IMR-90 (cell line): Measurements from ENCODE around the gene RHBDL3. TPM values are rescaled to one million over a fixed set of nuclear protein-coding genes. Genes with fewer than 3 reads are reported as not detected.

ENCODE experiments used
- ATAC-seq: fragments of 200-7000 bp; cut with Tn5 transposase; 2 replicates; pipeline ENCODE4 v1.9.1; 2020; ENCODE audit warnings: low read depth, mild to moderate bottlenecking, moderate library complexity
- BruUV-seq: library from RNA; stranded (reverse); fragments of 400-500 nt; replicated peaks from 2 replicates; lab custom pipeline; 2021; lab: Mats Ljungman, UMichigan
- CTCF ChIA-PET: fragments of 300-600 bp; formaldehyde crosslinking; extraction: SDS; loops from one replicate; lab custom pipeline; 2021; ENCODE audit warnings: antibody characterized with exemption; lab: Yijun Ruan, JAX
- POLR2A ChIA-PET: fragments of 300-600 bp; sonication (Branson Sonifier 250); formaldehyde crosslinking; loops from one replicate; lab custom pipeline; 2022; ENCODE audit warnings: antibody characterized with exemption; ENCODE audit not compliant: unreplicated experiment; lab: Charles Lee
- DNase-seq: peaks from one replicate; pipeline ENCODE4 v3.0.0; 2013
- H2AFZ ChIP-seq: replicated peaks from 2 replicates; pipeline ENCODE3; 2013; ENCODE audit warnings: low read length, mild to moderate bottlenecking; ENCODE audit not compliant: poor library complexity
- H2AK5ac ChIP-seq: 2 replicates; pipeline ENCODE4 v1.6.1; 2013; ENCODE audit warnings: low read depth, low read length, inconsistent platforms
- H2AK9ac ChIP-seq: replicated peaks from 2 replicates; pipeline ENCODE3; 2013; ENCODE audit warnings: mild to moderate bottlenecking, low read depth, low read length, moderate library complexity; ENCODE audit not compliant: poor library complexity
- H2BK120ac ChIP-seq: 2 replicates; pipeline ENCODE4 v1.6.1; 2013; ENCODE audit warnings: low read depth, low read length, inconsistent platforms
- H2BK15ac ChIP-seq: 3 replicates; pipeline ENCODE4 v1.6.1; 2013; ENCODE audit warnings: low read depth, low read length, inconsistent platforms
- H2BK20ac ChIP-seq: 2 replicates; pipeline ENCODE4 v1.6.1; 2013; ENCODE audit warnings: low read depth, mild to moderate bottlenecking, inconsistent platforms, low read length, moderate library complexity
- H2BK5ac ChIP-seq: 2 replicates; pipeline ENCODE4 v1.6.1; 2013; ENCODE audit warnings: mild to moderate bottlenecking, low read depth, low read length, inconsistent platforms; ENCODE audit not compliant: poor library complexity, severe bottlenecking
- H3K14ac ChIP-seq: replicated peaks from 2 replicates; pipeline ENCODE4 v1.6.1; 2013; ENCODE audit warnings: low read depth, low read length, inconsistent platforms
- H3K18ac ChIP-seq: 2 replicates; pipeline ENCODE4 v1.6.1; 2013; ENCODE audit warnings: low read depth, low read length, control low read depth
- H3K23ac ChIP-seq: 2 replicates; pipeline ENCODE4 v1.6.1; 2013; ENCODE audit warnings: low read depth, low read length, inconsistent platforms
- H3K27ac ChIP-seq: 2 replicates; pipeline ENCODE4 v1.5.1; 2013; ENCODE audit warnings: mild to moderate bottlenecking, control low read depth, low read length; ENCODE audit not compliant: insufficient read depth
- H3K27me3 ChIP-seq: 2 replicates; pipeline ENCODE4 v1.6.1; 2013; ENCODE audit warnings: low read length; ENCODE audit not compliant: control insufficient read depth, insufficient read depth
- H3K36me3 ChIP-seq: 2 replicates; pipeline ENCODE4 v1.6.1; 2013; ENCODE audit warnings: low read length, mixed read lengths; ENCODE audit not compliant: control insufficient read depth, insufficient read depth
- H3K4ac ChIP-seq: 2 replicates; pipeline ENCODE4 v1.6.1; 2013; ENCODE audit warnings: low read depth, low read length, inconsistent platforms
- H3K4me1 ChIP-seq: 2 replicates; pipeline ENCODE4 v1.6.1; 2013; ENCODE audit warnings: low read length, mixed read lengths; ENCODE audit not compliant: control insufficient read depth, insufficient read depth
- H3K4me2 ChIP-seq: 2 replicates; pipeline ENCODE4 v1.6.1; 2013; ENCODE audit warnings: low read depth, mild to moderate bottlenecking, control low read depth, low read length, moderate library complexity
- H3K4me3 ChIP-seq: 2 replicates; pipeline ENCODE4 v1.5.1; 2013; ENCODE audit warnings: low read depth, mild to moderate bottlenecking, control low read depth, low read length, moderate library complexity; ENCODE audit not compliant: insufficient read depth
- H3K56ac ChIP-seq: 2 replicates; pipeline ENCODE4 v1.6.1; 2013; ENCODE audit warnings: low read length, inconsistent platforms; ENCODE audit not compliant: insufficient read depth; ENCODE audit errors: extremely low read depth
- H3K79me1 ChIP-seq, 2 experiments: 2 replicates each; pipeline ENCODE4 v1.6.1; 2013; ENCODE audit warnings: low read length in 2 of 2, inconsistent platforms in 1 of 2, low read depth in 1 of 2
- H3K9ac ChIP-seq: 2 replicates; pipeline ENCODE4 v1.6.1; 2013; ENCODE audit warnings: low read depth, low read length, control low read depth
- H3K9me1 ChIP-seq: 2 replicates; pipeline ENCODE4 v1.6.1; 2013; ENCODE audit warnings: low read length, inconsistent platforms; ENCODE audit not compliant: insufficient read depth
- H3K9me3 ChIP-seq: 2 replicates; pipeline ENCODE4 v1.6.1; 2013; ENCODE audit warnings: low read length; ENCODE audit not compliant: control insufficient read depth, insufficient read depth
- H4K20me1 ChIP-seq: 2 replicates; pipeline ENCODE4 v1.6.1; 2013; ENCODE audit warnings: low read length, inconsistent platforms; ENCODE audit not compliant: insufficient read depth
- H4K5ac ChIP-seq: 2 replicates; pipeline ENCODE4 v1.6.1; 2013; ENCODE audit warnings: mild to moderate bottlenecking, low read depth, low read length, control low read depth
- H4K8ac ChIP-seq, 2 experiments: 2 replicates each; pipeline ENCODE4 v1.6.1; 2013; ENCODE audit warnings: low read depth in 2 of 2, low read length in 2 of 2, control low read depth in 1 of 2, inconsistent platforms in 1 of 2
- H4K91ac ChIP-seq: 2 replicates; pipeline ENCODE4 v1.6.1; 2013; ENCODE audit warnings: low read depth, low read length, inconsistent platforms; ENCODE audit not compliant: insufficient read depth
- CHD1 ChIP-seq: IDR thresholded peaks from 2 replicates; pipeline ENCODE4 v1.6.1; 2012; ENCODE audit warnings: low read depth, low read length, improper control_type of control experiment
- CTCF ChIP-seq: conservative IDR thresholded peaks from 2 replicates; pipeline ENCODE4 v1.5.1; 2012; ENCODE audit warnings: mild to moderate bottlenecking, low read depth, low read length, improper control_type of control experiment
- ELK1 ChIP-seq: fragments of 150-350 bp; IDR thresholded peaks from 2 replicates; pipeline ENCODE4 v1.6.1; 2016; ENCODE audit warnings: low read depth, mild to moderate bottlenecking, low read length, moderate library complexity, borderline replicate concordance
- FOS ChIP-seq: fragments of 150-350 bp; IDR thresholded peaks from 2 replicates; pipeline ENCODE4 v1.6.1; 2016; ENCODE audit warnings: low read depth, low read length
- MAFK ChIP-seq: IDR thresholded peaks from 2 replicates; pipeline ENCODE4 v1.6.1; 2012; ENCODE audit warnings: low read depth, low read length, improper control_type of control experiment
- MAZ ChIP-seq: IDR thresholded peaks from 2 replicates; pipeline ENCODE4 v1.6.1; 2012; ENCODE audit warnings: low read depth, mild to moderate bottlenecking, low read length, improper control_type of control experiment, moderate library complexity, borderline replicate concordance
- MXI1 ChIP-seq: IDR thresholded peaks from 2 replicates; pipeline ENCODE4 v1.6.1; 2012; ENCODE audit warnings: low read depth, mild to moderate bottlenecking, low read length, moderate library complexity, borderline replicate concordance
- NFE2L2 ChIP-seq: fragments of 150-350 bp; IDR thresholded peaks from 2 replicates; pipeline ENCODE4 v1.6.1; 2016; ENCODE audit warnings: low read depth, mild to moderate bottlenecking, low read length
- POLR2A ChIP-seq: IDR thresholded peaks from 2 replicates; pipeline ENCODE4 v1.6.1; 2012; ENCODE audit warnings: mild to moderate bottlenecking, low read depth, low read length
- RAD21 ChIP-seq: IDR thresholded peaks from 2 replicates; pipeline ENCODE4 v1.6.1; 2012; ENCODE audit warnings: low read length, improper control_type of control experiment
- RCOR1 ChIP-seq: IDR thresholded peaks from 2 replicates; pipeline ENCODE4 v1.6.1; 2012; ENCODE audit warnings: mild to moderate bottlenecking, low read length, improper control_type of control experiment; ENCODE audit not compliant: insufficient replicate concordance
- RFX5 ChIP-seq: IDR thresholded peaks from 2 replicates; pipeline ENCODE4 v1.8.0; 2012; ENCODE audit warnings: low read depth, mild to moderate bottlenecking, low read length, moderate library complexity
- SMC3 ChIP-seq: fragments of 150-350 bp; IDR thresholded peaks from 2 replicates; pipeline ENCODE4 v1.6.1; 2016; ENCODE audit warnings: low read depth, mild to moderate bottlenecking, antibody characterized with exemption, low read length, moderate library complexity
- WGBS, 2 experiments: methylation state at CpG; one replicate each; pipeline versions ENCODE4 v1.1.5 to v1.1.7; 2013; ENCODE audit warnings: missing lambda C conversion rate in 2 of 2; ENCODE audit not compliant: insufficient read length in 1 of 2; ENCODE audit errors: extremely low coverage in 2 of 2; 5-methylcytosine and 5-hydroxymethylcytosine counted together
- dilution Hi-C: fragments of 300-500 bp; cut with HindIII; formaldehyde crosslinking; loops from one replicate; pipeline ENCODE4 v1.14.3; 2018; ENCODE audit warnings: low sequenced_read_pairs; ENCODE audit not compliant: unreplicated experiment
- in situ Hi-C: fragments of 300-500 bp; cut with MboI; formaldehyde crosslinking; loops from 3 replicates; pipeline ENCODE4 v1.14.3; 2019; ENCODE audit warnings: low sequenced_read_pairs, inconsistent platforms, mixed read lengths
- intact Hi-C: fragments of 100-400 bp; cut with micrococcal nuclease; formaldehyde crosslinking; loops from 2 replicates; pipeline ENCODE4 v1.10.0; 2022
- polyA plus RNA-seq, 3 experiments: library from polyadenylated mRNA; depleted of rRNA; stranded (reverse); fragments of >200 nt; gene quantifications; 2 replicates each; pipeline ENCODE4 v1.2.3, GENCODE V29; 2012; ENCODE audit warnings: low replicate concordance in 1 of 3
- total RNA-seq: library from RNA; depleted of rRNA; stranded (reverse); fragments of >200 nt; gene quantifications from 2 replicates; pipeline ENCODE4 v1.2.3, GENCODE V29; 2012

RHBDL3 gene
- total and polyA plus RNA-seq, 2 of the 4 experiments (the other 2 are of a cell fraction) = 0.09 to 0.18 TPM

GRCh38 chr17:32297424-32297823, 31.8 kb downstream of the RHBDL3 start:
- in situ Hi-C loops = no loop called here
- no peak overlapping the region for H2BK120ac ChIP-seq

More at GRCh38 chr17:32297424-32297823, 31.8 kb downstream of the RHBDL3 start:
- ATAC-seq = no peak
- no peak overlapping the region for H2BK20ac ChIP-seq
- no peaks in the 10 kb centered on the region for H3K36me3 ChIP-seq
- H3K27me3 ChIP-seq = peaks cover 24% of the 10 kb centered on the region
- H3K79me1 ChIP-seq = no peaks in the 10 kb centered on the region
- H2AK9ac ChIP-seq = no peak overlapping the region
- no peak overlapping the region for H2BK15ac ChIP-seq
- H4K8ac ChIP-seq = no peak overlapping the region
- no peak overlapping the region for H3K56ac ChIP-seq
- H3K4me3 ChIP-seq = no peak overlapping the region
- no peak overlapping the region for H3K27ac ChIP-seq
- H3K18ac ChIP-seq = no peak overlapping the region
- dilution Hi-C loops (no loop called here), intact Hi-C loops (no loop called here)
- no peak overlapping the region for H2BK5ac ChIP-seq
- CTCF ChIA-PET = no interaction called here
- H3K4me2 ChIP-seq = no peak overlapping the region
- H3K9ac ChIP-seq = no peak overlapping the region
- no peaks in the 10 kb centered on the region for H3K4me1 ChIP-seq
- TF ChIP-seq MAZ (no peak), ELK1 (no peak), FOS (no peak), RFX5 (no peak), MAFK (no peak), RCOR1 (no peak), POLR2A (no peak), NFE2L2 (no peak), CHD1 (no peak), RAD21 (no peak), CTCF (no peak), SMC3 (no peak), MXI1 (no peak)
- no peak overlapping the region for H3K4ac ChIP-seq
- no peak overlapping the region for H2AK5ac ChIP-seq
- POLR2A ChIA-PET = no interaction called here
- WGBS, 2 experiments = 80% methylated on average over 1 of the region's 2 CpGs; no CpG with 5 or more reads in 1 of the 2 experiments
- H3K23ac ChIP-seq = no peak overlapping the region
- H4K91ac ChIP-seq = no peak overlapping the region
- peaks cover 3% of the 10 kb centered on the region; the same call in 1 of the 2 replicates for H3K9me1 ChIP-seq
- no peaks in the 10 kb centered on the region; the same call in 1 of the 2 replicates for H4K20me1 ChIP-seq
- no peak overlapping the region for H4K5ac ChIP-seq
- BruUV-seq = no TSS peak
- H3K14ac ChIP-seq = no peak overlapping the region
- DNase-seq = no peak
- H2AFZ ChIP-seq = no peak overlapping the region
- H3K9me3 ChIP-seq = no peaks in the 10 kb centered on the region
